ENCODE data around the gene CD33.

CD33 gene

GRCh38 chr19:51277112-51277511 is 52.2 kb downstream of the CD33 start:
- Histone ChIP-seq H3K9ac (ENCODE audit: low read depth, low read length, poor library complexity, severe bottlenecking) (no peak overlapping the region), H3F3A (ENCODE audit: low read depth) (no peaks in the 10 kb centered on the region), H3K4me2 (ENCODE audit: low read depth, low read length, poor library complexity, severe bottlenecking) (no peak overlapping the region), H3K36me3 (ENCODE audit: insufficient read depth, low read length) (no peaks in the 10 kb centered on the region), H3K9me3 (ENCODE audit: insufficient read depth, low read depth, low read length) (no peaks in the 10 kb centered on the region), H3K4me1 (ENCODE audit: insufficient read depth, low read length, poor library complexity, severe bottlenecking) (no peaks in the 10 kb centered on the region), H3K27me3 (ENCODE audit: insufficient read depth, low read length, poor library complexity, severe bottlenecking) (no peaks in the 10 kb centered on the region), H3K9me2 (replicated peaks; ENCODE audit: low read depth, low read length) (no peaks in the 10 kb centered on the region), H3K79me2 (ENCODE audit: insufficient read depth, low read length) (no peaks in the 10 kb centered on the region), H2AFZ (ENCODE audit: low read length) (no peak overlapping the region), H3K4me3 (ENCODE audit: low read length, poor library complexity, severe bottlenecking) (no peak overlapping the region), H4K20me1 (ENCODE audit: insufficient read depth, low read length, poor library complexity, severe bottlenecking) (no peaks in the 10 kb centered on the region)
- TF ChIP-seq CTCF (conservative IDR thresholded peaks at IDR 0.05; ENCODE audit: low read length) (no peak), EZH2phosphoT487 (IDR thresholded peaks at IDR 0.05; ENCODE audit: borderline replicate concordance) (no peak)

- Histone ChIP-seq H3K27me3 (ENCODE audit: insufficient read depth, low read length, poor library complexity, severe bottlenecking) (no peaks in the 10 kb centered on the region), H3K9ac (ENCODE audit: low read depth, low read length, poor library complexity, severe bottlenecking) (no peak overlapping the region), H3K4me3 (ENCODE audit: low read length, poor library complexity, severe bottlenecking) (no peak overlapping the region), H3K79me2 (ENCODE audit: insufficient read depth, low read length) (no peaks in the 10 kb centered on the region), H2AFZ (ENCODE audit: low read length) (no peak overlapping the region), H3K4me1 (ENCODE audit: insufficient read depth, low read length, poor library complexity, severe bottlenecking) (no peaks in the 10 kb centered on the region), H4K20me1 (ENCODE audit: insufficient read depth, low read length, poor library complexity, severe bottlenecking) (no peaks in the 10 kb centered on the region), H3K4me2 (ENCODE audit: low read depth, low read length, poor library complexity, severe bottlenecking) (no peak overlapping the region), H3K36me3 (ENCODE audit: insufficient read depth, low read length) (no peaks in the 10 kb centered on the region), H3K9me2 (replicated peaks; ENCODE audit: low read depth, low read length) (no peaks in the 10 kb centered on the region), H3F3A (ENCODE audit: low read depth) (no peaks in the 10 kb centered on the region), H3K9me3 (ENCODE audit: insufficient read depth, low read depth, low read length) (no peaks in the 10 kb centered on the region)
- TF ChIP-seq CTCF (conservative IDR thresholded peaks at IDR 0.05; ENCODE audit: low read length) (no peak), EZH2phosphoT487 (IDR thresholded peaks at IDR 0.05; ENCODE audit: borderline replicate concordance) (no peak)
Measured at GRCh38 chr19:51282335-51282734, 57.5 kb downstream of the CD33 start.

GRCh38 chr19:51285682-51286081 is 60.8 kb downstream of the CD33 start:
- no peaks in the 10 kb centered on the region for H3K9me2 ChIP-seq (replicated peaks; ENCODE audit: low read depth, low read length)
- no peaks in the 10 kb centered on the region for H3K27me3 ChIP-seq (ENCODE audit: insufficient read depth, low read length, poor library complexity, severe bottlenecking)
- H3K9me3 ChIP-seq (ENCODE audit: insufficient read depth, low read depth, low read length): no peaks in the 10 kb centered on the region
- H3K9ac ChIP-seq (ENCODE audit: low read depth, low read length, poor library complexity, severe bottlenecking): no peak overlapping the region
- TF ChIP-seq EZH2phosphoT487 (IDR thresholded peaks at IDR 0.05; ENCODE audit: borderline replicate concordance) (no peak), CTCF (conservative IDR thresholded peaks at IDR 0.05; ENCODE audit: low read length) (no peak)
- H3K36me3 ChIP-seq (ENCODE audit: insufficient read depth, low read length): no peaks in the 10 kb centered on the region
- no peak overlapping the region for H3K4me3 ChIP-seq (ENCODE audit: low read length, poor library complexity, severe bottlenecking)
- no peaks in the 10 kb centered on the region for H4K20me1 ChIP-seq (ENCODE audit: insufficient read depth, low read length, poor library complexity, severe bottlenecking)
- H3F3A ChIP-seq (ENCODE audit: low read depth): no peaks in the 10 kb centered on the region
- no peak overlapping the region for H2AFZ ChIP-seq (ENCODE audit: low read length)
- H3K79me2 ChIP-seq (ENCODE audit: insufficient read depth, low read length): no peaks in the 10 kb centered on the region
- H3K4me2 ChIP-seq (ENCODE audit: low read depth, low read length, poor library complexity, severe bottlenecking): no peak overlapping the region
- no peaks in the 10 kb centered on the region for H3K4me1 ChIP-seq (ENCODE audit: insufficient read depth, low read length, poor library complexity, severe bottlenecking)
